ENCODE results near the gene AP1G1.
A peak's percentile ranks its signal among the peaks of the same experiment; 100 is the strongest.
"Not testable (repeated sequence)": the region's sequence is repeated elsewhere in the genome, so short reads cannot be mapped to it uniquely, and the experiment has no call there.

AP1G1 gene

DNA sequence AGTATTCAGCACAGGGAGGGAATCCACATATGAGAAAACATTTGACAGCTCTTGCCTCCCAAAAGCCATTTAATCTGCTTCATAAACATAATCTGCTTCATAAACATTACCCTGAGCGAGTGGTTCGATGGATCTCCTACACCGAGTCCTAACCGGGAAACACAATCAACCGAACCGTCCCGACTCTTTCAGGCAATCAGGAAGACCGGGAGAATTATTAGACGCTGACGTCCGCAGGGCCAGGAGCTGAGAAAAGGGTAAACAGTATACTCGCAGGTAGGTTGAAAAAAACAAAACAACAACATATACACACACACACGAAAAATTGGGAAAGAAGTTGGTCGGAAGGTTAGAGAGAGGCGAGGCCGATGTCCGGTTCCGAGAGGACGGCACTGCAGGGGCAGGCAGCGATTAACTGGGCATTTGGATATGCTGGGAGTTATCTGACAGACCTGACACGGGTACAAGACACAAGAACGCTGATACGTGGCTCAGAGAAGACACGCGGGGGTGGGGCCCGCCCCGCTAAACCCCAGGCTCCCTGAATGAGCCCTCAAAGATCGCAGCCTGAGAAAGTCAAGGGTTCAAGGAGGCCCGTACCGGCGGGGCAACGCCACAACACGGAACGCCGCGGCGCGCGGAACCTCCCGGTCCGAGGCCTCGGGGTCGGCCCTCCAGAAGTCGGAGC lies 585 bp downstream of the AP1G1 start:
- peak; percentile 38 for DNase-seq

DNA sequence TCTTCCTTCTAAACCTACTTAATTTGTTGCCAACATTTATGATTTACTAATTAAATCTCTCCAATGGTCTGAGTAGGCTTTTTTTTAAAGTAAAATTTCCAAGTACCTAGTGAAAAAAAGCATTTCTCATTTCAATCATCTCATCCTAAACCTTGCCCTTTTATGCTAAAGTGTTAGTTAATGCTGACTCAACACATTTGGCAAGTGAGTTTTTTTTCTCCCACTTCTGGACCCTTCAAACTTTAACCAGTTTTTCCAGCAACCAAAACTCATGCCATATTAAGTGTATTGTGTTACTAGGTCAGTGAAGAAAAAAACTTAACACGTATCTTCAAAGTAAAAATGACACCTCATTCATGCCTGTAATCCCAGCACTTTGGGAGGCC lies 5.3 kb downstream of the AP1G1 start:
- DNase-seq: no peak

DNA sequence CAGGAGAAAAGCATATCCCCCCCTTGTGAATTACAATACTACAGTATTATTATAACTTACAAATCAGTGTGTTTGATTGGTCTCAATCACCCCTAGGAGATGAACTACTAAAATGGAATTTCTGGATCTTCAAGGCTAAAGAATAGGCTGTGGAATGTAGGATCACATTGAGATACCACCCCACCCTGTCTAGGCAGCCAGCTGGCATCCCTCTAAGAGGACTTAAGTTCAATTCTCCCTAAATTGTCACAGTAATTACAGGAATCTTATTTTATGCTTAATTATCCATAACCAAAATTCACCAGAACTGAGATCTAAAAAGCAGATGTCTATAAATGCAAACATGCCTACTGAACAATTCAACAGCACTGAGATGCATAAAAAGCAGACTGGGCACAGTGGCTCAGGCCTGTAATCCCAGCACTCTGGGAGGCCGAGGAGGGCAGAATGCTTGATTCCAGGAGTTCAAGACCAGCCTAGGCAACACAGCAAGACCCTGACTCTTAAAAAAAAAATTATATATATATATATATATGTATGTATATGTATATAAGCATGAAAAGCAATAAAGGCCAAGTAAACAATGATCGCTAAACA lies 12.0 kb downstream of the AP1G1 start:
- DNase-seq: no peak

DNA sequence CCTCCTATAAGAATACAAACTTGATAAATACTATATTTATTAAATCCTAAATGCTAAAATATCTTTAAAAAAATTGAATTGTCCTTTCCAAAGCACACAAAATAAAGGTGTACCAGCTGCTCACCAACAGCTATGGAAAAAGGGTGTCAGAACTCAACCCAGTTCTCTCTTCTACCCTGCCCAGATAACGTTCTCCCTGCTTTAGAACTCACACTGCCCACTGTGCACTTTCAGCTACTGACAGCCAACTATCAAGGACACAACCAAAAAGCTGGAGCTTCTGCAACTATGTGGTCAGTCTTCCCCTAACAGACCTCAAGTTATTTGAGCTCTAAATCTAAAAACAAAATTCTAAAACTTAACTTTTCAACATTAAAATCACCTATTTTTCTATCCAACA lies 13.7 kb downstream of the AP1G1 start:
- no peak for DNase-seq

DNA sequence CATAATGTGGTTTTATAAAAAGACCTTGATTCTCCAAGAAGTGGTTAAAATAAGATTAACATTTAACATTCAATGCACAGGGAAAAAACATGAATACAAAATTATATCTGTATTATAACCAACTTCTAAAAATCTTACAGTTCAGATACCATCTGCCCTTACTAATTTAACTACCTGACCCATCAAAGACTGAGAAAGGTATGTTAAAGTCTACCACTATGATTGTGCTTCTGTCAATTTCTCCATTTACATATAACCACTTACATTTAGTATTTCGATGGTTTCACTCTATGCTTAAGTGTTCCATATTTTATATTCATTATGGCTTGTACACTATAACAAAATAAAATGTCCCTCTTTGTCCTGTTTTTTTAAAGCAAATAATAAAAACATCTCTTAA lies 14.6 kb downstream of the AP1G1 start:
- no peak for DNase-seq

DNA sequence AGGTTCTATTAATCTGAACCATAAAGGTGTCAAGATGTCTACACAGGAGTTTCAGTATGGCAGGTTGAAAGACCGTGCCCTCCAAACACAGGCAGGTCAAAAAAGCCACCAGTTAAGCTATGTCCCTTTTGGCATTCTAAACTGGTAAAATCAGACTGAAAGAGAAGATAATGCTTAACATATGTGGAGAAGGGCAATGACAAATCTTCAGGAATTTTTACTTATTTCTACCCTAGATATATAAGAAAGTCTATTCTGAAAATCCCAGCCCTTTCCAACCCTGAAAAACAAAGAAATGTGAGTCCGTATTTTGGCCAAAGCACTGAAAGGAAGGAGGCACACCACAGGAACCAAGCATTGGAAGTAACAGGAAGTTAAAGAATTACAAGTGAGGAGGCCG lies 16.5 kb downstream of the AP1G1 start:
- DNase-seq: no peak

DNA sequence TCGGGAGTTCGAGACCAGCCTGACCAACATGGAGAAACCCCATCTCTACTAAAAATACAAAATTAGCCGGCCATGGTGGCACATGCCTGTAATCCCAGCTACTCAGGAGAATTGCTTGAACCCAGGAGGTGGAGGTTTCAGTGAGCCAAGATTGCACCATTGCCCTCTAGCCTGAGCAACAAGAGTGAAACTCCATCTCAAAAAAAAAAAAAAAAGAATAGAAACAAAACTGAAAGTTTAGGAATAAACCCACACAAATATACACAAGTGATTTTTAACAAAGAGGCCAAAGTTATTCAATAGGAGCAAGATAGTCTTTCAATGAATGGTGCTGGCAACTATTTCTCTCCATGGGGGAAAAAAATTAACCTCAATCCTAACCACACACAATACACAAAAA lies 18.3 kb downstream of the AP1G1 start:
- DNase-seq: not testable (repeated sequence)

DNA sequence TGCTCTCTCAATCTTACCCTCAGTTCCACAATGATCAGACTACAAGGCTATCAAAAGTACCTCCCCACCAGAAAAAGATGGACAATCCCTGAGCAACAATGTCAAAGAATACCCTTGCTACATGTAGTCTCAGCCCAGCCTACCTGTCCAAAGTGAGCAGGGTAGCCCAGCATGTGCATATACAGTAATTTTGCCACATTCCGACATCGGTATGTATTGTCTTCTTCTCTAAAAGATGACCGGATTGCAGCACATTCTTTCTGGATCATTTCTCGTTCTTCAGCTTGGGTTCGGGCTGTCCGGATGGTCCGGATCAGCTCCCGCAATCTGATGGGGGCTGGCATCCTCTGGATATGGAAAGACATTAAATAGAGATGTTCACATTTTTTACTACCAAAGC lies 19.5 kb downstream of the AP1G1 start:
- no peak for DNase-seq

DNA sequence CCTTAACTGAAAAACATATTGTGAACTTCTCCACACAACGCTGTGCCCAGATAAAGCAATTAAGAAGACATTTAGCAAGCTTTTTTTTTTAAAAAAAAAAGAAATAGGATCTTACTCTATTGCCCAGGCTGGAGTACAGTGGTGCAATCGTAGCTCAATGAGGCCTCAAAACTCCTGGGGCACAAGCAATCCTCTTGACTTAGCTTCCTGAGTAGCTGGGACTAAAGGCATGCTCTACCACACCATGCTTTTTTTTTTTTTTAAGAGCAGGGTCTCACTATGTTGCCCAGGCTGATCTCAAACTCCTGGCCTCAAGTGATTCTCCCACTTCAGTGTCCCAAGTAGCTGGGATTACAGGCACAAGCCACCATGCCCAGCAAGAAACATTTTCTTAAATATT lies 20.1 kb downstream of the AP1G1 start:
- DNase-seq: no peak

DNA sequence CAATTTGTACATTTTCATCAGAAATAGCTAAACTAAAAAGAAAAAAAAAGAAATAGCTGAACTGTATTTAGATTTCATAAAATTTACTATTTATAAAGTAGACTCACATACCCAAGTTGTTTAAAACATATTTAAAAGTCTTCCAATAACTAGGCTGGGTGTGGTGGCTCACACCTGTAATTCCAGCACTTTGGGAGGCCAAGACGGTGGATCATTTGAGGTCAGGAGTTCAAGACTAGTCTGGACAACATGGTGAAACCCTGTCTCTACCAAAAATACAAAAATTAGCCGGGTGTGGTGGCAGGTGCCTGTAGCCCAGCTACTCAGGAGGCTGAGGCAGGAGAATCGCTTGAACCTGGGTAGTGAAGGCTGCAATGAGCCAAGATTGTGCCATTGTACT lies 23.5 kb downstream of the AP1G1 start:
- DNase-seq: not testable (repeated sequence)

DNA sequence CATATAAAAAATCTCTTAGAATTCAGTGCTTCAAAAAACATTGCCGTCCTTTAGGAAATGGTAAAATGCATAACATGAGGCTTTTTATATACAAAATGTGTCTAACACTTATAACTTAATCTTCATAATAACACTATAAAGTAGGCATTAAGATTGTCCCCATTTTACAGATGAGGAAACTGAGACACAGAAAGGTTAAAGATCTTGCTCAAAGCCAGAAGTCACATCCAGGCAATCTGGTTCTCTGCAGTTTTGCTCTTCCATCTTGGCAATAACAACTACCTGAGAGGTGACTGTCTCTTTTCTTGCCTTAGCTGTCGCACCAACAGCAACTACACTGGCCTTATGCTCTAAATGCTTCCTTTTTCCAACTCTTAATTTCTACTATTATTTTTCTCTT lies 24.5 kb downstream of the AP1G1 start:
- DNase-seq: no peak

DNA sequence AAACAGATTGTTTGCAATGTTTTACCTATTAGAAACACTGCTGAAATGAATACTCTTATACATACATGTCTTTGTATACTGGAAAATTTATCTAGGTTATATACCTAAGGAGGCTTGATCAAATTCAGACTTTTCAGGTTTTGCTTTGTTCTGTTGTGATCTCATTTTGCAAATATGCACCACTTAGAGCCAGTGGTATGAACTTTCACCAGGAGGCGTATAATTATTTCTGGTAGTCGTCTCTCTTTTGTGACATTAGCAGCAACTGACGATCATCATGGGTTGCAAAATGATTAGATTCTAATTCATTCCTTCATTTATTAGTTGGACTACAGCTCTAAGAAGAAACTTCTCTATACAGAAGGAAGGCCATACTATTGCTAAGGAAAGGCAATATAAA lies 26.9 kb downstream of the AP1G1 start:
- DNase-seq: no peak

DNA sequence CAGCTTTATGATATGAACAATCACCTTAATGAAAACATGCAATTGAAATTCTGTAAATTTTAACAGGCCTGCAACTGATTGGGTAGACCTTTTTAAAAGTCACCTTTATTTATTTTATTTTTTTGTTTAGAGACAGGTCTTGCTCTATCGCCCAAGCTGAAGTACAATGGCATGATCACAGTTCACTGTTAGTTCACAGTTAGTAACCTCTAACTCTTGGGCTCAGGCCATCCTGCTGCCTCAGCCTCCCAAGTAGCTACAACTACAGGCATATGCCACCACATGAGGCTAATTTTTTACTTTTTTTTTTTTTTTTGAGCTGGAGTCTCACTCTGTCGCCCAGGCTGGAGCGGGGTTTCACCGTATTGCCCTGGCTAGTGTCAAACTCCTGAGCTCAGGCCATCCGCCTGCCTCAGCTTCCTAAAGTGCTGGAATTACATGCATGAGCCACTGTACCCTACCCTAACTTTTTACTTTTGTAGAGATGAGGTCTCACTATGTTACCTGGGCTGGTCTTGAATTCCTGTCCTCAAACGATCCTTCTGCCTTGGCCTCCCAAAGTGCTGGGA lies 28.0 kb downstream of the AP1G1 start:
- no peak for DNase-seq

DNA sequence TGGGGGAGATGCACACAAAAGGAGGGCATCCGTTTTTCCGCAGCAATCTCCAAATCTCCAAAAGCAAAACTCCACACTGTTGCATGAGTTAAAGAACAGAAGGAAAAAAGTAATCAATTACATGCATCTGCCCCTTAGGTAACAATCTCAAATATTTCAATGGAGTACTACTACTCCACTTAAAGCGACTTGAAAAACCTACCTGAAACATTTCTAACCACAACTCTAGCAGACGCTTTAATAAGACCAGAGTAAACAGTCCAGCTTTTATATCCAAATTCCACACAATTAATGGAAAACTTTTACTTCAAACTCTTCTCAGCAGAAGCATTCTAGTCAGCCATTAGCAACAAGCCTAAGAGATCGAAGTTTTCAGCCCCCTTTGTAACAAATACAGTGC lies 29.9 kb downstream of the AP1G1 start:
- no peak for DNase-seq

DNA sequence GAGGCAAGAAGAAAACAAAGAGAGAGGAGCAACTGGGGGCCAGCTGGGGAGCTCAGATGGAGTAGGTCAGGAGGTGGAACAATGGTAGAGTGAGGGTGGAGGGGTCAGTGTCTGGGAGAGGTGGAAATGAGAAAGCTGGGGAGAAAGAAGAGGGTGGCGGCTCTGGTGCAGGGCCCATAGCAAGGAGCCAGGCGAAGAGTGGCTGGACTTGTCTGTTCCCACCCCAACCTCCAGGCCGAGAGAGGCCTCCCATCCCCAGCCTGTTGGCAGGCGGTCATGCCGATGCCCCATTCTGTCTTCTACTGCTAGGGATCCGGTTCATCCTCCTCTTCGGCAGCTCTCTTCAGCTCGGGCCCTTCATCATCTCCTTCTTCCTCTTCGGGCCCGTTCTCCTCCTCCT lies 31.3 kb downstream of the AP1G1 start:
- DNase-seq: no peak

DNA sequence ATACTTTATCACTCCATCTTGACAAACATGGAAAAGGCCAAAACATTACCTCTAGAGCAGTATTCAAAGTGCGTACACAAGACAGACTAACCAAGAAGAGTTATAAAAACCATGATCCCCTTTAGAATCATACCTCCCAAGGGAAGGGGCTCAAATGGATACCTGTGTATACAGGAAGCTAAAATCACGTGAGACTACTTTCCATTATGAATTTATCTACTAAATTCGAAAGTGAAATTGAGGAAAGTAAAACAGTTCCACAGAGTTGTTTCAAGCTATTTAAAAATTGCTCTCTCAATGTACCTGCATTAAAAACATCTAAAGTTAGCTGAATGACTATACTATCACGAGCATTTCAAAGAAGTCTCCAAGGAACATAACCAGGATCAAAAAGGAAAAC lies 32.7 kb downstream of the AP1G1 start:
- DNase-seq: no peak

DNA sequence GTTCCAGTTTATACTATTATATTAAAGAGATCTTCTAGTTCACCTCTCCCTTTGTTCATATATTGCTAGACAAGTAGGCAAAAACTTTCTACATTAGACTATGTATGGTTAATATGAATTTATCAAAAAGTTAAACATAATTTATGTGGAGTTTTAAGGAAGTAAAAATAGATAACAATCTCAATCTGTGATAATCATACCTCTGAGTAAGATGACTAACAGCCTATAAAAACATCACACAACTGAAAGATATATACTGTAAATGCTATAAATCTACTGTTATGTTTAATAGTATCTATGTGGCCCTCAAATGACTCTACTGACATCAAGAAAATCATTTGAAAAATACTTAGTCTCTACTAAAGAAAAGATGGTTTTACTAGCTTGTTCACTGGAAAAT lies 37.1 kb downstream of the AP1G1 start:
- no peak for DNase-seq

DNA sequence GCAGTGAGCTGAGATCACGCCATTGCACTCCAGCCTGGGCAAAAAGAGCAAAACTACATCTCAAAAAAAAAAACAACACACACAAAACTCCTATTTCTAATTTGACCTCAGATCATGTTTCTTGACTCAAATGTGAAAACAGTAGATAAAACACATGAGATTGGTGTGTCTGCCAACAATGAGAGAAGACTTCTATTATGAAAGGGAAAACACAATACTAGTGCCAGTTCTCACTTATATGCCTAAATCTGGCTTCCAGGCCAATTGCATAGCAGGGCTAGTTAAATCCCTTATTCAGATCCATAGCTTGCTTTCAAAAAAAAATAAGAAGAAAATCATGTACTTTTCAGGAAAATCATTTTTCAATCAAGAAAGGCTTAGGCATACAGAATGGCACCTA lies 39.4 kb downstream of the AP1G1 start:
- no peak for DNase-seq

DNA sequence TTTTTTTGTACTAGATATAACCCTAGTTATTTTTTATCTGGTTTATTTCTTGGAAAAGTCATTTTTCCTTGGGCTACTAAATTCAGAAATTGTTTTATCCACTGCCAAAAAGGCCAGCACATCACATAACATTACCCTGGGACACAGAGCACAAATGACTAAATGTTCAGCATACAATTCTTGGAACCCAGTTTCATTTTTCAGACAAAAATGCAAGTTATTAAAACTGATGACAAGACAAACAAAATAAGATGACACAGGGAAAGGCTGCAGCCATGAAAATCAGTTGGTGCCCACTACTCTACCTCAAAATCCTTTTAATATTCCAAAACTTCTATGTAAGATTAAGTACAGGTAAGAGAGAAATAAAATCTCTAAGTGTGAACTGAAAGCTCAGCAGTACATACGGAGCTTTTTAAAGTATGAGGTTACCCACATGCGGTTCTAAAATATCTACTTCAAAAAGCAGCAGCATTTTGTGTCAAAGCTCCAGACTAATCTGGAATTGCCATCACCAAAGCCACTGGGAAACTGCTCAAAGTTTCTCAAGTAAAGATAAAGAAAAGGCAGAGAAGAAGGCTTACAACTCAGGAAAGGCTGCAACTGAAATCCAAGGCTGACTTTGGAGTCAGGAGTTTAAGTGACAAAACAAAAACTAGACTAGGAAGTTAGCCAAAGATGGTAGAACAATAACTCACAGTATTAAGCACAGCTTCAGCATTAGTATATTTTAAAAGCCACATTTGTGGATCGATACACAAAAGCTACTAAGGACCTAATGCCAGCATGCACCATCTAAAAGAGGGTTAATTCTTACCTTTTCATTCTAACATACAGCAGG lies 41.4 kb downstream of the AP1G1 start:
- DNase-seq: no peak

DNA sequence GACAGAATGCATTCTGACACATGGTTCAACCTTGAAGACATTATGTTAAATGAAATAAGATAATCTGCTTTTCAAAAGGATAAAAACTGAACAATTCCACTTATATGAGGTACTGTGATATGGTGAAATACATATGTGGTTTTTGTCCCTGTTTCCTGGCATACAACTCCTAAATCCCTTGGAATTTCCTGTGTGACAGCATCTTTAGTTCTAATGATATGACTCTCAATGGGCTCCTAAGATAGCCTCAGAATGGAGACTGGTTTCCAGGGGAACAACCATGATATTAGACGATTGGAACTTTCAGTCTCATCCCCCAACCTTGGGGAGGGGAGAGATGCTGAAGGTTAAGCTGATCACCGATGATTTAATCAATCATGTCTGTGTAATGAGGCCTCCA lies 46.4 kb downstream of the AP1G1 start:
- no peak for DNase-seq

DNA sequence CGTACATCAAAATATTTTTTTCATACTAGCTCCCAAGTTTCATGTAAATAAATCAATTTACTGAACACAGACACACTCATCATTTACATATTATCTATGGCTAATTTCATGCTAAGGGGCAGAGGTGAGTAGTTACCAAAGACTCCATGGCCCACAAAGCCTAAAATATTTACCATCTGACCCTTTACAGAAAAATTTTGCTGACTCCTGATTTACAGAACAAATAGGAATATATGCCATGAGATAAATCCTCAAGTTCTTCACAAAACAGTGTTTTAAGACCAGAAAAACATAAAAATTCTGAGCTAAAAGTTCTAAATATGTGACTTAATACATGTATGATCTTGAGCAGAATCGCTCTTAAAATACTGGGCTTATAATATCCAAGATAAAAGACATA lies 47.5 kb downstream of the AP1G1 start:
- no peak for DNase-seq

DNA sequence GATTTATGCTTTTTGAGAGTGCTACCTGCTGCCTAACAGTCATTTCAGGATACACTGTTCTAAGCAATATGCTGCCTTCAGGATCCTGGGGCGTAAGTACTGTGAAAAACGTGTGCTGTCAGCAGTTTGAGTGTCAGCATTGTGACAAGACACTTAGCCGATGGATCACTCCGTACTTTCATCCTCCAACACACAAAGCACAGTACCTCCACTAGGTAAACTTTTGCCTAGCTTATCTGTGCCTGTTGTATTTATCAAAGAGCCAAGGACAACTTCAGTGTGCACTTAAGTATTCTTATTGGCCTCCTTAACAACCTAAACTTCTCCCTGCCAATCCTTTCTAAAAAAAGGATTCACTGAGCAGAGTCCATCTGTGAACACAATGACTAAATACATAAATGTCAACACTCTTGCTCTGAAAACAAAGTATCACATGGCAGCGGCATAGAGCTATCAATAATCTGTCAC lies 50.3 kb downstream of the AP1G1 start:
- peak; percentile 15 for DNase-seq

DNA sequence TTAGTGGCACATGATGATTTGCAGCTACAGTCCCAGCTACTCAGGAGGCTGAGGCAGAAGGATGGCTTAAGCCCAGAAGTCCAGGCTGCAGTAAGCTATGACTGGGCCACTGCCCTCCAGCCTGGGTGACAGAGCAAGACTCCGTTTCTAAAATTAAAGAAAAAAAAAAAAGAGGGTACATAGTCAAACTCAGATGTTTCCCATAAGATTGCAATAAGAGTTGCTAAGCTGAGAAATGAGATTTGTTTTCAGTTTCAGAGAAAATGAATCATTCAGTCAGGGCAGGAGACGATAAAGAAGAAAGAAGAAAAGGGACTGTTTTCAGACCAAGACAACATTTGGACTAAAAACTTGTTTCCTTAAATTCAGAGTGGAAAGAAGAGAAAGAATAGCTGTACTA lies 54.0 kb downstream of the AP1G1 start:
- DNase-seq: no peak

DNA sequence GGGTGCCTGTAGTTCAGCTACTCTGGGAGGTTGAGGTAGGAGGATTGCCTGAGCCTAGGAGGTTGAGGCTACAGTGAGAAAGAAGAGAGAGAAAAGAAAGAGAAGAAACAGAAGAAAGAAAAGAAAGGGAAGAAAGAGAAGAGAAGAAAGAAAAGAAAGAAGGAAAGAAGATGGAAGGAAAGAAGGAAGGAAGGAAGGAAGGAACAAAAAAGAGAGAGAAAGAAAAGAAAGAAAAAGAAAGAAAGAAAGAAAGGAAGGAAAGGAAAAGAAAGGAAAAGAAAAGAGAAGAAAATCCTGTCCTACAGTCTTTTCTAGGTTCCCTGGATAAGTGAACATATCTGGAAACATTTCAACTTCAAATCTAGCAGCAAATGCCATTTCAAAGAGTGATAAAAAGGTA lies 54.5 kb downstream of the AP1G1 start:
- DNase-seq: no peak

Data from NCI-H82 (cell line).